Measurements from ENCODE around the gene BFAR.
"Not testable (repeated sequence)": the region's sequence is repeated elsewhere in the genome, so short reads cannot be mapped to it uniquely, and the experiment has no call there.

BFAR gene

GRCh38 chr16:14701859-14702258 is 69.1 kb downstream of the BFAR start:
- DNase-seq = not testable (repeated sequence)

GRCh38 chr16:14702672-14703071 is 69.9 kb downstream of the BFAR start:
- not testable (repeated sequence) for DNase-seq

DNA sequence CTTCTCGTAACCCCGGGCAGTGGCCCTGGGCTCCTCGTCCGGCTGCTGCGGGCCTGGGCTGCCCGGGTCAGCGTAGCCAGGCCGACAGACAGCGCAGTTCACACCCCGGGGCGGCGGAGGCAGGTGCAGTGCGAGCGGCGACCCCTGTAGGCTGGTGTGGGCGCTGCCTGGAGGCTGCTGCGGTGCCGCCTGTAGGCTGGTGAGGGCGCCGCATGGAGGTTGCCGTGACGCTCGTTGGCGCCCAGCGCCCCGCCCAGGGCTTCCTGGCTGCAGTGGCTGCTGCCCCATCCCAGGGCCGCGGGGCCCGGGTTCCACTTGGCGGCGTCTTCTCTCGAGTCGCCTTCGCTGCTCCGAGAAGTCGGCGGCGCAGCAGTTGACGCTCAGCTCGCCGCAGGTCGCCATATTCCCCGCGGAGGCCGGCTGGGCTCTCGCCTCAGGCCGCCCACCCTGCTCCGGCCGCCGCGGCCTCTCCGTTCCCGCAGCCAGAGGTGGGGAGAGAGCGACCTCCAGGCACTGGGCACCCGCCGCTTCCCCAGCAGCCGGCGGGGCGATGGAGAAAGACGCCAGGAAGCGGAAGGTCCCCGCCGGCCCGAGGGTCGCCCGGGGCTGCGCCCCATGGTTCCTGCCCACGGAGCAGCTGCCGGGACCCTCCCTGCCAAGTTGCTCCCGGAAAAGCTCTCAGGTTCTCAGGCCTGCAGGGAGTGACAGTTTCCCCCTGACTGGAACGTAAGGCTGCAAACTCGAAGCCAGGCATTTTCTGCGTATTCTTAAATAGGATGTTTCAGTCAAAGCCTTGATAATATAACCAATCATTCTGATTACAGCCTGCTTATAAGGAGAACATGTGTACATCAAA is 70.6 kb downstream of the BFAR start, which contains the start of gene NPIPA3:
TSS of gene NPIPA3 (plus strand) at position 256 of the 856 bp plus-strand sequence. CDS start 5,533 bp downstream, outside the sequence.
- not testable (repeated sequence) for DNase-seq

All from NCI-H82 (cell line).